Fibroblast of upper back skin (primary cell): ENCODE results near the gene EXOC4.
"Not testable (repeated sequence)": the region's sequence is repeated elsewhere in the genome, so short reads cannot be mapped to it uniquely, and the experiment has no call there.

Source experiments
- DNase-seq: peaks from one replicate; pipeline ENCODE4 v3.0.0-alpha.2; 2013

The EXOC4 gene

GRCh38 chr7:133643652-133644051 is 390.8 kb downstream of the EXOC4 start:
- DNase-seq, result not testable (repeated sequence)

GRCh38 chr7:133645884-133646391 is 393.1 kb downstream of the EXOC4 start:
- DNase-seq, result peak; percentile 46

- DNase-seq, result peak; percentile 11
Observed at GRCh38 chr7:133646472-133647315, 393.8 kb downstream of the EXOC4 start.

GRCh38 chr7:133649593-133649992 is 396.7 kb downstream of the EXOC4 start:
- DNase-seq, result peak; percentile 34

GRCh38 chr7:133650069-133650468 is 397.2 kb downstream of the EXOC4 start:
- DNase-seq, result peak; percentile 53

GRCh38 chr7:133650487-133651300 is 397.8 kb downstream of the EXOC4 start:
- no peak for DNase-seq

GRCh38 chr7:133652547-133652946 is 399.7 kb downstream of the EXOC4 start:
- no peak for DNase-seq

- no peak for DNase-seq
Observed at GRCh38 chr7:133654547-133654946, 401.7 kb downstream of the EXOC4 start.

- DNase-seq, result no peak
Observed at GRCh38 chr7:133662276-133662675, 409.4 kb downstream of the EXOC4 start.

- DNase-seq, result no peak
Observed at GRCh38 chr7:133662830-133663229, 410.0 kb downstream of the EXOC4 start.

- DNase-seq, result no peak
Observed at GRCh38 chr7:133664528-133664927, 411.6 kb downstream of the EXOC4 start.

- peak; percentile 28 for DNase-seq
Observed at GRCh38 chr7:133668296-133669060, 415.6 kb downstream of the EXOC4 start.

GRCh38 chr7:133669061-133669455 is 416.2 kb downstream of the EXOC4 start:
- no peak for DNase-seq

- DNase-seq, result no peak
Observed at GRCh38 chr7:133670250-133670649, 417.4 kb downstream of the EXOC4 start.

GRCh38 chr7:133672866-133673265 is 420.0 kb downstream of the EXOC4 start:
- no peak for DNase-seq

GRCh38 chr7:133674079-133674763 is 421.3 kb downstream of the EXOC4 start:
- no peak for DNase-seq

- no peak for DNase-seq
Observed at GRCh38 chr7:133675510-133676218, 422.8 kb downstream of the EXOC4 start.

GRCh38 chr7:133676805-133677370 is 424.0 kb downstream of the EXOC4 start:
- peak; percentile 20 for DNase-seq

- DNase-seq, result no peak
Observed at GRCh38 chr7:133678137-133678814, 425.4 kb downstream of the EXOC4 start.

GRCh38 chr7:133679977-133680376 is 427.1 kb downstream of the EXOC4 start:
- no peak for DNase-seq

GRCh38 chr7:133681529-133681928 is 428.7 kb downstream of the EXOC4 start:
- DNase-seq, result no peak
